Smooth muscle cell (in vitro differentiated cells): ENCODE measurements around the gene TEDC1. TPM values are rescaled to one million over a fixed set of nuclear protein-coding genes. Genes with fewer than 3 reads are reported as not detected.

ENCODE experiments used
- DNase-seq: peaks from one replicate; lab custom pipeline; 2025; ENCODE audit not compliant: unreplicated experiment; lab: John Stamatoyannopoulos, UW
- H2AFZ ChIP-seq: fragments of 200-600 bp; sonication (generic); 2 replicates; pipeline ENCODE4 v1.6.0; 2016; ENCODE audit warnings: antibody characterized with exemption, low read depth, mild to moderate bottlenecking
- H3F3A ChIP-seq: fragments of 200-600 bp; sonication (generic); 2 replicates; pipeline ENCODE4 v1.6.0; 2017; ENCODE audit warnings: antibody characterized with exemption, low read depth
- H3K27ac ChIP-seq: fragments of 200-600 bp; sonication (generic); 2 replicates; pipeline ENCODE4 v1.5.1; 2016; ENCODE audit warnings: low read depth, mild to moderate bottlenecking
- H3K27me3 ChIP-seq: fragments of 200-600 bp; sonication (generic); 2 replicates; pipeline ENCODE4 v1.6.1; 2016; ENCODE audit warnings: low read depth, mild to moderate bottlenecking
- H3K36me3 ChIP-seq: fragments of 200-600 bp; sonication (generic); 2 replicates; pipeline ENCODE4 v1.5.1; 2016; ENCODE audit warnings: low read depth
- H3K4me1 ChIP-seq: fragments of 200-600 bp; sonication (generic); 2 replicates; pipeline ENCODE4 v1.5.1; 2016; ENCODE audit warnings: low read depth
- H3K4me2 ChIP-seq: fragments of 200-600 bp; sonication (generic); 2 replicates; pipeline ENCODE4 v1.6.0; 2016; ENCODE audit warnings: mild to moderate bottlenecking
- H3K4me3 ChIP-seq: fragments of 200-600 bp; sonication (generic); 2 replicates; pipeline ENCODE4 v1.5.1; 2016; ENCODE audit warnings: mild to moderate bottlenecking
- H3K79me2 ChIP-seq: fragments of 200-600 bp; sonication (generic); 2 replicates; pipeline ENCODE4 v1.6.0; 2016; ENCODE audit warnings: low read depth, mild to moderate bottlenecking
- H3K9ac ChIP-seq: fragments of 200-600 bp; sonication (generic); 2 replicates; pipeline ENCODE4 v1.6.0; 2016; ENCODE audit warnings: low read depth
- H3K9me3 ChIP-seq: fragments of 200-600 bp; sonication (generic); replicated peaks from 2 replicates; pipeline ENCODE4 v1.5.1; 2016; ENCODE audit warnings: low read depth
- H4K20me1 ChIP-seq: fragments of 200-600 bp; sonication (generic); 2 replicates; pipeline ENCODE4 v1.6.0; 2016; ENCODE audit warnings: low read depth
- CTCF ChIP-seq: fragments of 200-600 bp; sonication (generic); IDR thresholded peaks from 2 replicates; pipeline ENCODE4 v1.5.1; 2017; ENCODE audit warnings: borderline replicate concordance, mild to moderate bottlenecking, antibody characterized with exemption; ENCODE audit not compliant: insufficient read depth, poor library complexity, severe bottlenecking
- WGBS: methylation state at CpG from one replicate; pipeline ENCODE4 v1.1.7; 2016; ENCODE audit warnings: low lambda C conversion rate; 5-methylcytosine and 5-hydroxymethylcytosine counted together
- polyA plus RNA-seq: library from polyadenylated mRNA; unstranded; fragments of >200 nt; fragmentation: Nextera tagmentation; extraction: Ambion mirVana; gene quantifications from 2 replicates; pipeline ENCODE4 v1.2.1, GENCODE V29; 2016
- total RNA-seq: library from RNA; depleted of rRNA; stranded (reverse); fragments of >200 nt; gene quantifications from 2 replicates; pipeline ENCODE4 v1.2.3, GENCODE V29; 2014

Gene TEDC1
- total and polyA plus RNA-seq, 2 experiments from 2014 or later: 3.8 to 8.2 TPM

- Histone ChIP-seq H3K4me1 (no peaks in the 10 kb centered on the region), H3K36me3 (no peaks in the 10 kb centered on the region), H3K79me2 (peaks cover 5% of the 10 kb centered on the region), H3K27ac (no peak overlapping the region), H3K4me2 (no peak overlapping the region), H4K20me1 (peaks cover 68% of the 10 kb centered on the region), H2AFZ (no peak overlapping the region), H3K27me3 (no peaks in the 10 kb centered on the region), H3F3A (no peaks in the 10 kb centered on the region), H3K9ac (no peak overlapping the region), H3K9me3 (no peaks in the 10 kb centered on the region), H3K4me3 (no peak overlapping the region)
- no peak for DNase-seq
- TF ChIP-seq CTCF: no peak
- WGBS: 97% methylated on average over 17 of the region's 17 CpGs
Observed at GRCh38 chr14:105444859-105445258, 46.2 kb upstream of the TEDC1 start.

- H3K79me2 ChIP-seq: peaks cover 5% of the 10 kb centered on the region
- no peaks in the 10 kb centered on the region for H3K9me3 ChIP-seq
- no peaks in the 10 kb centered on the region for H3K27me3 ChIP-seq
- no peak overlapping the region for H3K4me2 ChIP-seq
- H4K20me1 ChIP-seq: peaks cover 64% of the 10 kb centered on the region
- H3F3A ChIP-seq: no peaks in the 10 kb centered on the region
- no peaks in the 10 kb centered on the region for H3K4me1 ChIP-seq
- no peak overlapping the region for H3K9ac ChIP-seq
- no peak overlapping the region for H3K27ac ChIP-seq
- WGBS: 95% methylated on average over 19 of the region's 24 CpGs
- H3K4me3 ChIP-seq: no peak overlapping the region
- DNase-seq: no peak
- no peaks in the 10 kb centered on the region for H3K36me3 ChIP-seq
- no peak overlapping the region for H2AFZ ChIP-seq
- no peak for TF ChIP-seq CTCF
Observed at GRCh38 chr14:105445290-105445689, 45.8 kb upstream of the TEDC1 start.

GRCh38 chr14:105445901-105446845, 44.9 kb upstream of the TEDC1 start:
- H3K36me3 ChIP-seq: no peaks in the 10 kb centered on the region
- TF ChIP-seq CTCF: no peak
- H3K4me3 ChIP-seq: no peak overlapping the region
- peaks cover 55% of the 10 kb centered on the region for H4K20me1 ChIP-seq
- H3K27ac ChIP-seq: no peak overlapping the region
- no peaks in the 10 kb centered on the region for H3K9me3 ChIP-seq
- H3K4me2 ChIP-seq: no peak overlapping the region
- no peak for DNase-seq
- H3K79me2 ChIP-seq: peaks cover 5% of the 10 kb centered on the region
- H3F3A ChIP-seq: no peaks in the 10 kb centered on the region
- no peaks in the 10 kb centered on the region for H3K4me1 ChIP-seq
- no peak overlapping the region for H3K9ac ChIP-seq
- H3K27me3 ChIP-seq: no peaks in the 10 kb centered on the region
- no peak overlapping the region for H2AFZ ChIP-seq
- 98% methylated on average over 26 of the region's 26 CpGs for WGBS
